ENCODE results near the gene MMP24. TPM values are rescaled to one million over a fixed set of nuclear protein-coding genes. Genes with fewer than 3 reads are reported as not detected.

Gene MMP24
- total and polyA plus RNA-seq, 2 of the 13 experiments (the other 11 are each of a cell fraction or from before 2014, with no cell fraction given), result 0.29 to 0.35 TPM

DNA sequence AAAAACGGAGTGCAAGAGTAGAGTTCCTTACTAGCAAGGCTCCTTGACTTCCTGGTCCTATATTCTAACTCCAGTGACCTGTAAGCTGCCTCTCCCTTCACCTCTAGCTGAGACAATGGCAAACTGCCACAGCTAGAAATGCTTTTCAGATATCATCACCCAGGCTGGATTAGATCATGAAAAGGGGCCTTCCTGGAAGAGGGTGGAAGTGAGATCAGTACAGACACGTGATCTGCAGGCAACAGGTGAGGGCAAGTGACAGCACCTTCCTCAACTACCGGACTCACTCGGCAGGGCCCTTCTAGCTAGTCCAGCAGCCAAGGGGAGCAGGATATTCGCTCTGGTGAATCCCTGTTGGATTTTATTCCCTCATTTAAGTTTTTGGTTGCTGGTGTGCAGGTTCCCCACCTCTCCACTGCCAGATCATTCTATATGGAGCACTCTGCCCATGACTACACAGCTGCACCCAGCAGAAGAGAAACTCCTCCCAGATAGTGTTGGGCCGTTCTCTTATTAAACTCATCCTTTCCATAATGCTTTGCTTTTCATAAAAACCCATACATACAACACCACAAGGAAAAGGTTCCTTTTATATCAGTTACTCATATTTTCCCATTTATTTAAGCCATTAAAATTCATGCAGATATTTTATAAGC lies 92.1 kb downstream of the MMP24 start:
- H3K4me1 ChIP-seq (ENCODE audit: insufficient read depth, low read length), result peaks cover 25% of the 10 kb centered on the region
- peak; percentile 71 for DNase-seq (ENCODE audit: low spot score)
- H2AFZ ChIP-seq (ENCODE audit: low read length), result no peak overlapping the region
- intact Hi-C loops (cut with micrococcal nuclease; ENCODE audit: unreplicated experiment) (no loop called here), in situ Hi-C loops (cut with HindIII; ENCODE audit: extremely low pct_ligation_motif_present, low pct_unique_long_range_greater_than_20kb) (no loop called here)
- peaks cover 5 to 10% of the 10 kb centered on the region in 2 experiments; a peak in 3 of 5 replicates for H3K36me3 ChIP-seq (replicated peaks in 1 of 2; ENCODE audit: control insufficient read depth in 1 of 2, insufficient read depth in 2 of 2, low read length in 2 of 2)
- no peak for ATAC-seq
- H3K9ac ChIP-seq (ENCODE audit: insufficient read depth, low read depth, low read length), result no peak overlapping the region
- H4K20me1 ChIP-seq (ENCODE audit: insufficient read depth, low read length), result no peaks in the 10 kb centered on the region
- H3K27me3 ChIP-seq (ENCODE audit: control insufficient read depth in 1 of 2, insufficient read depth in 2 of 2, low read length in 2 of 2), result no peaks in the 10 kb centered on the region
- WGBS (ENCODE audit: low lambda C conversion rate), result 91% methylated on average over 6 of the region's 6 CpGs
- no peak overlapping the region for H3K27ac ChIP-seq (ENCODE audit: extremely low read length, insufficient read depth, low read length)
- no peak for FAIRE-seq
- POLR2A ChIA-PET, result interaction anchor here (1.5 to 5.3 kb wide), 4 partner anchors 8 to 12 kb away, joined by 5 to 53 read pairs (median 16); no protein-coding TSS in a partner anchor
- CTCF ChIA-PET (ENCODE audit: low intra/inter-chr PET ratio, low total read pairs), result no interaction called here
- TF ChIP-seq ZNF772 (CRISPR knock-in tag; IDR thresholded peaks at IDR 0.05) (no peak), KDM5A (IDR thresholded peaks at IDR 0.05; ENCODE audit: borderline replicate concordance, low read length) (no peak), MTF1 (CRISPR knock-in tag; IDR thresholded peaks at IDR 0.05) (no peak), SIN3B (IDR thresholded peaks at IDR 0.05; ENCODE audit: low read length) (no peak), ZNF354B (CRISPR knock-in tag; IDR thresholded peaks at IDR 0.05) (no peak), SAP130 (CRISPR knock-in tag; IDR thresholded peaks at IDR 0.05; ENCODE audit: low read depth) (no peak), EP300 (IDR thresholded peaks at IDR 0.05; ENCODE audit: low read depth in 2 of 2, low read length in 2 of 2) (no peak), EP300 (CRISPR knock-in tag; IDR thresholded peaks at IDR 0.05; ENCODE audit: borderline replicate concordance) (peak; percentile 23; the same call in 1 of the 2 replicates), FOSL2 (CRISPR knock-in tag; IDR thresholded peaks at IDR 0.05) (0 out of 2 replicates have a peak, but pooled peaks have one; percentile 23), HBP1 (CRISPR knock-in tag; IDR thresholded peaks at IDR 0.05; ENCODE audit: low read depth) (no peak), MYNN (CRISPR knock-in tag; IDR thresholded peaks at IDR 0.05; ENCODE audit: low read depth) (no peak), ZMAT3 (CRISPR knock-in tag; conservative IDR thresholded peaks at IDR 0.05) (no peak)
- TF ChIP-seq, protein P1, sequence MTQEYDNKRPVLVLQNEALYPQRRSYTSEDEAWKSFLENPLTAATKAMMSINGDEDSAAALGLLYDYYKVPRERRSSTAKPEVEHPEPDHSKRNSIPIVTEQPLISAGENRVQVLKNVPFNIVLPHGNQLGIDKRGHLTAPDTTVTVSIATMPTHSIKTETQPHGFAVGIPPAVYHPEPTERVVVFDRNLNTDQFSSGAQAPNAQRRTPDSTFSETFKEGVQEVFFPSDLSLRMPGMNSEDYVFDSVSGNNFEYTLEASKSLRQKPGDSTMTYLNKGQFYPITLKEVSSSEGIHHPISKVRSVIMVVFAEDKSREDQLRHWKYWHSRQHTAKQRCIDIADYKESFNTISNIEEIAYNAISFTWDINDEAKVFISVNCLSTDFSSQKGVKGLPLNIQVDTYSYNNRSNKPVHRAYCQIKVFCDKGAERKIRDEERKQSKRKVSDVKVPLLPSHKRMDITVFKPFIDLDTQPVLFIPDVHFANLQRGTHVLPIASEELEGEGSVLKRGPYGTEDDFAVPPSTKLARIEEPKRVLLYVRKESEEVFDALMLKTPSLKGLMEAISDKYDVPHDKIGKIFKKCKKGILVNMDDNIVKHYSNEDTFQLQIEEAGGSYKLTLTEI (CRISPR knock-in tag; conservative IDR thresholded peaks at IDR 0.05), result no peak
- H3K9me3 ChIP-seq (ENCODE audit: low read length), result no peaks in the 10 kb centered on the region
- H3K4me2 ChIP-seq (ENCODE audit: low read depth, low read length), result no peak overlapping the region
- H3K4me3 ChIP-seq (replicated peaks in 1 of 3; ENCODE audit: insufficient read depth in 1 of 3, low read depth in 2 of 3, low read length in 3 of 3), result no peak overlapping the region
- H3K79me2 ChIP-seq (ENCODE audit: insufficient read depth, low read length), result no peaks in the 10 kb centered on the region
- TSS peak; percentile 85 for BruUV-seq (replicated peaks)

Measured in HepG2 (cell line).